Spleen (tissue), 11 donors: ENCODE results near the gene OSBPL1A. TPM values are rescaled to one million over a fixed set of nuclear protein-coding genes. Genes with fewer than 3 reads are reported as not detected.

Experiments used
- DNase-seq: peaks from one replicate; pipeline ENCODE4 v3.0.0-alpha.2; 2020
- H3K27ac ChIP-seq, 8 donors: fragments of 200-600 bp; sonication (generic) in 7 of 8; 1 replicate in 4 of 8; 2 replicates in 4 of 8; pipeline versions ENCODE4 v1.5.0 to v1.8.0; 2016 to 2021; ENCODE audit warnings: inconsistent platforms in 4 of 8, mild to moderate bottlenecking in 4 of 8, moderate library complexity in 1 of 8
- H3K27me3 ChIP-seq, 7 donors: fragments of 200-600 bp; sonication (generic) in 6 of 7; replicated peaks in 1 of 7; 1 replicate in 4 of 7; 2 replicates in 3 of 7; pipeline versions ENCODE4 v1.5.0 to v1.8.0; 2016 to 2021; ENCODE audit warnings: inconsistent platforms in 3 of 7, mild to moderate bottlenecking in 1 of 7
- H3K36me3 ChIP-seq, 6 donors: fragments of 200-600 bp; sonication (generic) in 5 of 6; 1 replicate in 4 of 6; 2 replicates in 2 of 6; pipeline versions ENCODE4 v1.5.0 to v1.8.0; 2016 to 2021; ENCODE audit warnings: inconsistent platforms in 2 of 6
- H3K4me1 ChIP-seq, 6 donors: fragments of 200-600 bp; sonication (generic) in 5 of 6; 1 replicate in 3 of 6; 2 replicates in 3 of 6; pipeline versions ENCODE4 v1.5.0 to v1.8.0; 2016 to 2021; ENCODE audit warnings: inconsistent platforms in 3 of 6
- H3K4me3 ChIP-seq, 8 donors: fragments of 200-600 bp; sonication (generic) in 7 of 8; 1 replicate in 4 of 8; 2 replicates in 4 of 8; pipeline versions ENCODE4 v1.5.0 to v1.8.0; 2016 to 2021; ENCODE audit warnings: inconsistent platforms in 4 of 8, mild to moderate bottlenecking in 4 of 8, moderate library complexity in 2 of 8
- H3K9me3 ChIP-seq, 8 donors: fragments of 200-600 bp; sonication (generic) in 7 of 8; 1 replicate in 4 of 8; 2 replicates in 4 of 8; pipeline versions ENCODE4 v1.5.0 to v1.8.0; 2016 to 2021; ENCODE audit warnings: inconsistent platforms in 4 of 8
- CTCF ChIP-seq, 11 experiments: fragments of 200-600 bp in 7 of 11; fragments of 450-650 bp in 4 of 11; sonication (generic) in 4 of 11; IDR thresholded peaks in 8 of 11; conservative IDR thresholded peaks in 3 of 11; 1 replicate in 7 of 11; 2 replicates in 4 of 11; pipeline versions ENCODE4 v1.4.0 to v1.8.0; 2016 to 2021; ENCODE audit warnings: antibody characterized with exemption in 11 of 11, inconsistent platforms in 4 of 11, mild to moderate bottlenecking in 1 of 11
- POLR2A ChIP-seq, 3 donors: fragments of 450-650 bp; IDR thresholded peaks; one replicate each; pipeline ENCODE4 v1.5.1; 2017; ENCODE audit warnings: antibody characterized with exemption in 3 of 3, mild to moderate bottlenecking in 1 of 3
- POLR2AphosphoS5 ChIP-seq, 3 donors: sonication (generic); formaldehyde crosslinking; IDR thresholded peaks; one replicate each; pipeline ENCODE4 v1.5.1; 2017; ENCODE audit warnings: antibody characterized with exemption in 3 of 3
- WGBS, 5 donors: extraction: QIAGEN DNeasy Blood & Tissue Kit in 3 of 5; methylation state at CpG; one replicate each; pipeline versions ENCODE4 v1.1.5 to v1.1.7; 2013 to 2018; 5-methylcytosine and 5-hydroxymethylcytosine counted together
- intact Hi-C: fragments of 100-400 bp; cut with DNase I; formaldehyde crosslinking; loops from one replicate; pipeline ENCODE4 v1.15.0; 2023; ENCODE audit warnings: low total_unique reads
- polyA plus RNA-seq, 3 donors: library from polyadenylated mRNA; stranded (reverse); fragments of 200-250 nt; gene quantifications; one replicate each; pipeline ENCODE4 v1.2.1, GENCODE V29; 2013
- total RNA-seq, 7 donors: library from RNA; depleted of rRNA in 3 of 7; stranded (reverse); fragments of >200 nt in 3 of 7; fragmentation: NEBNext Ultra II Directional in 4 of 7; extraction: Animal tissue kit (Norgen Biotek cat#: 25700) in 4 of 7; gene quantifications; one replicate each; pipeline versions ENCODE4 v1.1.0 to v1.2.1, GENCODE V29; 2016 to 2021
- donor health status: healthy with polysubstance abuse.
- donor health status: DM: no; HTN: no; CAD: no; lungs with moderate emphysema.
- donor health status: DM: no; HTN: no; CAD: no.
- donor health status: Bipolar disorder and iron deficiency.
- donor health status: healthy.
- donor health status: DM: no; HTN: no; CAD: no.
- donor health status: DM: yes; HTN: yes; CAD: no.

Gene OSBPL1A
- total and polyA plus RNA-seq, 10 donors, result 3.8 to 29.6 (median 22.1) TPM

GRCh38 chr18:24342347-24342746, 55.3 kb downstream of the OSBPL1A start:
- no peaks in the 10 kb centered on the region for H3K27me3 ChIP-seq
- no peak overlapping the region for H3K27ac ChIP-seq
- intact Hi-C loops, result no loop called here
- WGBS, 5 donors, result 76 to 93% (median 79%) methylated on average over 3 of the region's 3 CpGs
- H3K4me3 ChIP-seq, result no peak overlapping the region
- no peaks in the 10 kb centered on the region for H3K9me3 ChIP-seq
- no peak for TF ChIP-seq CTCF (IDR thresholded peaks at IDR 0.05 in 8 of 11, conservative IDR thresholded peaks at IDR 0.05 in 3 of 11)
- no peak for TF ChIP-seq POLR2A (IDR thresholded peaks at IDR 0.05)
- TF ChIP-seq POLR2AphosphoS5 (IDR thresholded peaks at IDR 0.05), result no peak
- H3K36me3 ChIP-seq, result peaks cover 0 to 8% (median 0%) of the 10 kb centered on the region in 6 donors
- H3K4me1 ChIP-seq, result no peaks in the 10 kb centered on the region
- no peak for DNase-seq

- TF ChIP-seq POLR2AphosphoS5 (IDR thresholded peaks at IDR 0.05), result no peak
- no peak for TF ChIP-seq POLR2A (IDR thresholded peaks at IDR 0.05)
- TF ChIP-seq CTCF (IDR thresholded peaks at IDR 0.05 in 8 of 11, conservative IDR thresholded peaks at IDR 0.05 in 3 of 11), result no peak
- intact Hi-C loops, result no loop called here
- Histone ChIP-seq H3K27ac (no peak overlapping the region), H3K4me3 (no peak overlapping the region), H3K9me3 (no peaks in the 10 kb centered on the region), H3K36me3 (no peaks in the 10 kb centered on the region), H3K4me1 (no peaks in the 10 kb centered on the region), H3K27me3 (no peaks in the 10 kb centered on the region)
- DNase-seq, result no peak
These were observed 56.3 kb downstream of the OSBPL1A start for GRCh38 chr18:24341361-24341760.

- WGBS, 5 donors, result 88 to 98% (median 88%) methylated on average over 2 of the region's 2 CpGs
- Histone ChIP-seq H3K4me3 (no peak overlapping the region), H3K9me3 (no peaks in the 10 kb centered on the region), H3K27me3 (no peaks in the 10 kb centered on the region), H3K4me1 (no peaks in the 10 kb centered on the region), H3K36me3 (peaks cover 0 to 15% (median 0%) of the 10 kb centered on the region in 6 donors), H3K27ac (no peak overlapping the region)
- intact Hi-C loops, result no loop called here
- DNase-seq, result no peak
- TF ChIP-seq POLR2AphosphoS5 (IDR thresholded peaks at IDR 0.05) (no peak), CTCF (IDR thresholded peaks at IDR 0.05 in 8 of 11, conservative IDR thresholded peaks at IDR 0.05 in 3 of 11) (no peak), POLR2A (IDR thresholded peaks at IDR 0.05) (no peak)
These were observed 64.5 kb downstream of the OSBPL1A start for GRCh38 chr18:24333084-24333483.

- intact Hi-C loops, result no loop called here
- Histone ChIP-seq H3K27me3 (no peaks in the 10 kb centered on the region), H3K27ac (no peak overlapping the region), H3K4me1 (no peaks in the 10 kb centered on the region), H3K9me3 (no peaks in the 10 kb centered on the region), H3K4me3 (no peak overlapping the region), H3K36me3 (no peaks in the 10 kb centered on the region)
- 90 to 97% (median 94%) methylated on average over 3 of the region's 3 CpGs for WGBS, 5 donors
- no peak for DNase-seq
- TF ChIP-seq POLR2AphosphoS5 (IDR thresholded peaks at IDR 0.05), result no peak
- no peak for TF ChIP-seq CTCF (IDR thresholded peaks at IDR 0.05 in 8 of 11, conservative IDR thresholded peaks at IDR 0.05 in 3 of 11)
- no peak for TF ChIP-seq POLR2A (IDR thresholded peaks at IDR 0.05)
These were observed 71.4 kb downstream of the OSBPL1A start for GRCh38 chr18:24326211-24326610.
